GM21528 (cell line): ENCODE data around the gene ADAMTS17.
"Not testable (repeated sequence)": the region's sequence is repeated elsewhere in the genome, so short reads cannot be mapped to it uniquely, and the experiment has no call there.

ENCODE experiments used
- ATAC-seq: cut with Tn5 transposase; IDR thresholded peaks from one replicate; pipeline ENCODE4 v1.9.1; 2021; ENCODE audit warnings: mild to moderate bottlenecking, moderate library complexity; ENCODE audit not compliant: unreplicated experiment, low FRiP score

ADAMTS17 gene

DNA sequence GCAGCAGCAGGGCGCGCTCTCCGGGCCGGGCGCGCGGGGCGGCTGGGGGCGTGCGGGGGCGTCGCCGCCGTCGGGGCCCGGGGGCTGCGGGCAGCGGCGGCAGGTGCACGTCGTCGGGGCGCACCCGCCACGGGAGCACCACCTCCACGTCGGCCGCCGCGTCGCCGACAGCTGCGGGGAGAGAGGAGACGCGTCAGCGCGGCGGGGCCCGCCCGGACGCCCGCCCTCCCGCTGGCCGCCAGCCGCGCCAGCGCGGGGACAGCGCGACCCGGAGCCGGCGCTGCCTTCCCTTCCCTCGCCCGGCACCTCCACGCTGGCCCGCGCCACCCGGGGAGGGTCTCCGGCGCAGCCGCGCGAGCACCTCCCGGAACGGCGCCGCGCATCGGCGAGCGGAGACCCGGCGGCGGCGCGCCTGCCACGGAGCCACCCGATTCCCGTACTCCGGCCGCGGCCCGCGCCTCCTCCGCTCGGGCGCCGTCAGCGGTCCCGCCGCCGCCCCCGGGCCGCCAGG, 481 bp downstream of the ADAMTS17 start:
- peak; percentile 13 for ATAC-seq

DNA sequence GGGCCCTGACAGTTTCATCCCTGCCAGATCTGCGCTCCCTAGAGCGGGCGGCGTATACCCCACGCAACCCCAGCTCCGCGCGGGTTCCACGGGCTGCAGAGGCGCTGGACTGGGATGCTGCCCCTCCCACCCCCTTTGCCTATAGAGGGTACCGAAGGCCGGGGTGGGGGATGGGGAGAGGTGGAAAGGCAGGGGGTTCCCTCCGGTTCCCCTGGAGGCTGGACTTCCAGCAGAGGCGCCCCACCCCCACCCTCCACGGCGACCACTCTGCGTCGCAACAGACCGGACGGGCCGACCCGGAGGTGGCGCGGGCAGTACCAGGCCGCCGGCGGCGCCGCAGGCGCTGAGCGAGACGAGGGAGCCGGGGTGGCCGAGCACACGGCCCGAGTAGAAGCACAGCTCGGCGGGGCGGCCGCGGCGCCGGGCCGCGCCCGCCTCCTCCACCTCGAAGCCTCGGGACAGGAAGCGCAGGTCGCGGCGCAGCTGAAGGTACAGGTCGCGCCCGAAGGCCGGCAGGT, 995 bp downstream of the ADAMTS17 start:
- no peak for ATAC-seq

DNA sequence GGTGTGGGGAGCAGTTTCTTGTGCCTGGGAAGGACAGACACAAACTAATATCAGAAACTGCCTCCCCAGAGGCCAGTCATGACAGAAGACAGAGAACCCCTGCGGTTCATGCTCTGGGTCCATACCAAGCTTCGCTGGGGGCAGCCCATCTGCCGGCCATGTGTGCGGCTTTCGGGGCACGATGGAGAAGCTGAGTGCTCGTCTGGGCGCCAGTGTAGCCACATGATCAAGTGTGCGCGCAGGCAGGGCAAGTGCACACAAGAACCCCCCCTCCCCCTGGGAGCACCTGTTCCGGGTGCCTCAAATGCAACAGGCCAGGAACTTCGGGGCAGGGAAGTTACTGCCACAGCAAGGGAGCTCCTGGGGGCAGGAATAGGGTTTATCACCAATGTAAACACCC, 1.8 kb downstream of the ADAMTS17 start:
- no peak for ATAC-seq

DNA sequence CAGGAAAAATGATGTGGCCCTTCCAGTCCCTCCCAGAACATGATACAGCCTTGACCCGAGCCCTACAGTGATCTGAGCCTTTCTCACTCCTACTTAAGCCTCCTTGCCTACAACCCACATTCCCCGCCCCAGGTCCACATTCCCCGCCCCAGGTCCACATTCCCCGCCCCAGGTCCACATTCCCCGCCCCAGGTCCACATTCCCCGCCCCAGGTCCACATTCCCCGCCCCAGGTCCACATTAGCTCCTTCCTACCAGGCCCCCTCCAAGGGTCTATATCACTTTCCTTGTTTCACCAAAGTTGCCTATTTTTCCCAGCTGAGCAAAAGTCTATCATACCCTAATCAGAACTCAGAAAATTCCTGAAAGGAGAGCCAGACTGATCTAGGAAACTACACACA, 2.3 kb downstream of the ADAMTS17 start:
- ATAC-seq = not testable (repeated sequence)

DNA sequence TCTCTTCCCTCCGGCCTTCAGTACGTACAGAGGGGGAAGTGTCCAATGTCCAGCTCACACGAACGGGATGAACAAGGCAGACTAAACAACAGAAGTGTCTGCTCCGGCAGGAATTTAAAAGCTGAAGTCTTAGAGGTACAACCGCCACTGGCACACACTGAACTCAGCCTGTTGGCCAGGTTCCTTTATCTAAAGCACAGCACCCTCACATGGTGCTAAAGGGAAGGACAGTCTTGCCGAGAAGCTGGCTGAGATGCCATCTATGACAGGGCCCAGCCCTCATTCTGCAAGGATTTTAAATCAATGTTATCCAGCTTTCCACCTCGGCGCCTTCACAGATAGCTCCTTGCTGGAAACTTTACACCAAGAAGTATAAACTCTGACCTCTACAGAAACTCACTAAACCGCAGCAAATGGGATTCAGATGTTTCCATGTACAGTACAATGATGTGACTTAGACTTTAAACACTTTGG, 2.8 kb downstream of the ADAMTS17 start:
- ATAC-seq = no peak

DNA sequence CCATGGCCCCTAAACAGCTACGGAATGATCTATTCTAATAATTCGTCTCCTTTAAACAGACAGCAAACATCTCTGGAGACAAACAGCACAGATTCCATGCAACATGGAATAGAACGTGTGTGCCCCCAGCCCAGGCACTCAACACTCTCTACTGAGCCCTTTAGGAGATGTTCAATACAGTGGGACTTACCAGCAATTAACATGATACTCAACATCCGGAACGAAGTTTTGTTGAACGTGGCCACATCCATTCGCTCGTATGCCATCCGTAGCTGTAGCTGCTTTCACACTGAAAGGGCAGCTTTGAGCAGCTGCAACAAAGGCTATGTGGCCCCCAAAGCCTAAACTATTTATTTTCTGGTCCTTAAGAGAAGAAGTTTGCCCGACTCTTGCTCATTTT, 3.5 kb downstream of the ADAMTS17 start:
- ATAC-seq = no peak

DNA sequence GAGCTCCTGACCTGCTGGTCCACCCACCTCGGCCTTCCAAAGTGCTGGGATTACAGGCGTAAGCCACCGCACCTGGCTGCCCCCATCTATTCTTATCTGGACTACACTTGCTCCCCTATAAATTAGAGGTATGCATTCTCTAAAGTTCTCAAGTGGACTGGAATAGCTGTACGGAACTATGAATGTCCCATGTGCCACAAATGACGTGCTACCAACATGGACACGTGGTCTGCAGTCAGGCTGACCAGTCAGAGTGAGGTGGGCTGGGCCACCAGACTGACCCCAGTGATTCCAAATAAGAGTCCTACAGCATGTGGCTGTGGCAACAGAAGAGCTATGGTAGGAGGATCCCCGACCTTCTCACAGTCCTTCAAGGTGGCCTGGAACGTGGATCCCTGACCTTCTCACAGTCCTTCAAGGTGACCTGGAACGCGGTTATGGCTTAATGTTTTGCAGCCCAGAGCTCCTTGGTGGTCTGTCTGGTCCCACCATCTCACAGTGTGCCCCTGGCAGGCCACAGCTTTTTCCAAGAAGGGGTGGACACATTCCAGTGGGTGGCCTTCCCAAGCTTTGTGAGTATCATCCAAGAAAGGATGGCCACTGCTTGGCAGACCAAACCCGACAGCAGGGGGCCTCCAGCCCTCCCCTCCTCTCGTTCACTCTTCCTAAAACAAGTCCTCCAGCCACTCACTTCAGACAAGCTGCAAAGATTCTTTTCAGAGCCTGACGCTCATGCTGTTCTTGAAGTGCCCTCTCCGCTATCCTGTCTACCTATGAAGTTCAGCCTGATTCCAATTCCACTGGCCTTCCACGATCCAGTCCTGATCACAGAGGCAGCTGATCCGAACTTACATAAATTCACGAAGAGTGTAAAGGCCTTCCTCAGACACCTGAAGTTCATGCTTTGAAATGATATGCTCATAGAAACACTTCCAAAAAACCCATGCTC, 4.4 kb downstream of the ADAMTS17 start:
- no peak for ATAC-seq

DNA sequence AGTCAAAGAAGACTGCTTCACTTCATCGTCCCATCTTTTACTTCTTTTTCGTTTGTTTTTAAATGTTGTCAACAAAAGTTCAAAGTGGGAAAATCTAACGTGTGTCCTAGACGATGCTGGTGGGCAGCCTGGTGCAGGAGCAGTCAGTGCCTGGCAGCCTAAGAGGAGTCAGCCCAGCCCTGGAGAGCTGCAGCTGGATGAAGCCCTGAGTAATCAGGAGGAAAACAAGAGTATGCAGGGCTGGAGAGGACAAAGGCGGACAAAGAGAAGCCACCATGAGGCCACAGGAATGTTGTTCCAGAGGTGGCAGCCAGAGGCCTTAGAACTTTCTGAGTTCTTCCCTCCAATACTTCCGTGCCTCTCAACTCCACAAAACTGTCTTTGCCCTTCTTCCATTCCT, 5.7 kb downstream of the ADAMTS17 start:
- no peak for ATAC-seq

DNA sequence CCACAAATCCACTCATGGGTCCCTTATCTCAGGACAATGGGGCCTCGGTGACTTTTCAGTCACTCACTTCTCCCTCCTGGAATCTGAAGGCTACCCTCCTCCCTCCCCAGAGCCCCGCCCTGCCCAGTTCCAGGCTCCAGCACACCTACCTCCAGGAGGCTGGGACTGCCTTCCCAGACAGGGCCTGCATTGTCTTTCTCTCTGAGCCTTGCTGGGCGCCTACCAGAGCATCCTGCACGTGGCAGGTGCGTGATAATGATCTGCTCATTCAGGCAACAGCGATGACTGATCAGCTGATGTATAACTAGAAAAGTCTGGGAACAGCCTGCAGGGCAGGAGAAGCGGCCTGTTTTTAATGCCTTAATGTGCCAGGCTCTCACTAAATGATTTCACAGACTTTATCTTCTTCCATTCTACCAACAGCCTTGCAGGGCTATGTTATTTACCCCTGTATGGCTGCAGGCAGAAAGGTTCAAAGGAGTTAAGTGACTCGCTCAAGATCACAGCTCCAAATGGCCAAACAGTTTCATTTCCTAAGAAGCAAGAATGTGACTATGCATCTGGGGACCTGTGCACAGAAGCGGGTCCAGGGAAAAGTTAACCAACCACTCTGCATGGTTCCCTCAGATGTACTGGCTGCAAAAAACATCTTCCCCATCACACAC, 6.3 kb downstream of the ADAMTS17 start:
- no peak for ATAC-seq

DNA sequence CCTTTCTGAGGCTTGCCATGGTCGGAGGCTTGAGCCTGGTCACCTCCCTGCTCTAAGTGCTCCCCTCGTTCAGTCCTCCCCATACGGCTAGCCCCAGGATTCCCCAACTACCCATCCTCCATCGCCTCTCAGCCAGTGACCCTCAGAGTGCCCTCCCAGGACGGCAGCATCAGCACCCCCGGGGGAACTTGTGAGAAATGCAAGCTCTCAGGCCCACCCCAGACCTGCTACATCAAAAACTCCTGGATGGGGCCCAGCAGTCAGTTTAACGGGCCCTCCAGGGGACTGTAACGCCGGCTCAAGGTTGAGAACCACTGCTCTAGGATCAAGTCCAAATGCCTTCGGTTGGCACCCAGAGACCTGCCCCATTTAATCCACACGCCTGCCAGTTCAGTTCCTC, 6.9 kb downstream of the ADAMTS17 start:
- ATAC-seq = no peak

DNA sequence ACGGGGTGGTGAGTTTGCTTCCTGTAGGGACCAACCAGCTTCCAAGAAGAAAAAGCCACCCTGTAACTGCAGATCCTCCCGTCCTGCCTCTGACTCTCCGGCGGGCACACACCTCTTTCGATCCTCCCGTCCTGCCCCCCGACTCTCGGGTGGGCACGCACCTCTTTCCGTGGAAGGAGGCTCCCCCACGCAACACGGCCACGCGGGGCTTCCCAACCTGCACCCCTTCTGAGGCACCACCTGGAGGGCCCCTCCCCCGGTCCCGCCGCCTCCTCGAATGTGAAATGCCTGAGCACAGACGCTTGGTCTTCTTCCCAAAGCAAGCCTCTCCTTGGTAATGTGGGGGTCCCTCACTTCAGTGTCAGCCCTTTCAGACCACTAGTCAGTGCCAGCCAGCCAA, 7.3 kb downstream of the ADAMTS17 start:
- no peak for ATAC-seq

DNA sequence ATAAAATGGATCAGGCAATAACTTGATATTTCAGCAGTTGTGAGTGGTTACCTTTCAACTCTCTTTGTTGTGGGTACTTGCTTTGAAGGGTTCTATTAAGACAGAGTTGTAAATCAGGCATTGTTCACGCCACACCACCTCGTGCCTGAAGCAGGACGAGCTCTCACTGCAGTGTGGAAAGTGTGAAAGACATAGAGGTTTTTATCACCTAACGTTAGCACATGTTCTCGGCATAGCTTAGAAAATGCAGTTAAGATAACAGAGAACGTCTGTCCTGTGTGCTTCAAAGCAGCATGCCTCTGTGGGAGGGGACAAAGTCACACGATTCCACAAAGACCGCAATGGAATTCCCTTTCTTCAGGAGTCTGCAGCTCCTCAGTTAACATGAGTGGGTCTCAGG, 7.8 kb downstream of the ADAMTS17 start:
- ATAC-seq = no peak

DNA sequence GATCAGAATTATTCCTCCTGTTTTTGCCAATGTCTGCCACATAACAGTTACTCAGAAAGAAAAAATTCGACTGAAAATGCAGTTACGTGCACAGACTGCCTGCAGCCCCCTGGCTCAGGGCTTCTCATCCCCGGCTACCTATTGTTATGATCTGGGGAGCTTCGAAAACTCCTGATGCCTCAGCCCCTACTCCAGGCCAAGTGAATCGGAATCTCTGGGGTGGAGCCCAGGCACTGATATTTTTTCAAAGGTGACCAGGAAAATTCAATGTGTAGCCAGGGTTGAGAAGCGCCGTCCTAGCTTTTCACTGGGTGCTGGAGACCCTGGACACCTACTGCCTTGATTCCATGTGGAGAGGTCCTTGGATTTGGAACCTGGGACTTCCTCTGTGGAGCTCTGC, 8.5 kb downstream of the ADAMTS17 start:
- ATAC-seq = no peak

DNA sequence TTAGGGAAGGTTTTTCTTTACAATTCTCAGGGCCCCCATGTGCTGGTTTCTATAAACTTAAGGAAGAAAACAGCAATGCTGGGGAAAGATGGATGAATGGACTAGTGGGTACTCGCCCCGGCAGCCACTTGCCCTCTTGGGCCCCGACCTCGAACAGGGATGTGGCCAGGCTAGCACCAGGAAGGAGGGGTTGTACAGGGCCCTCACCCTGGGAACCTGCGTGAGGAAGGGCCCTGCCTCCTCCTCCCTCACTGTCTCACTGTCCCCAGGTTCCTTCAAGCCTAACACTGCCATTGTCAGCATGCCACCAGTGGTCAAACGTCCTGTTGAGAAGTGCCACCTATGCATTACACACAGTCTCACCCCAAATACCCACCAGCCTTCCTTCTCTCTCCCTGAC, 9.1 kb downstream of the ADAMTS17 start:
- ATAC-seq = no peak

DNA sequence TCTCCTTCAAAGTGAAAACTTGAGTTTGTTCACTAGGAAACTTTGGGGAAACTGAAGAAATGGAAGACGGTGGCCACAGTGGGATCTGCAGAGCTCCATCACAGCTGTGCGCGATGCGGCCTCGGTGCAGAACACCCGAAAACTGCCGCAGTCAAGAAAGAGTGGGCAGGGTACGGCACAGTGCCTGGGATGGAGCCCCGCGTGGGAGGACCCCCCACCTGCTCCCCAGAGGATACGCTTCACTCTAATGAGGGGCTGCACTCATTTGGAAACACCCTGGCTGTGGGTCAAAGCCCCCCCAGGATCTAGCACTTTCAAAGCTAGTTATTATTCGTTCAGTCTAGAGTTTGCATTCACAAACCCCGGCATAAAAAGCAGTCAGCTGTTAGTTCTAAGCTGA, 9.5 kb downstream of the ADAMTS17 start:
- no peak for ATAC-seq

DNA sequence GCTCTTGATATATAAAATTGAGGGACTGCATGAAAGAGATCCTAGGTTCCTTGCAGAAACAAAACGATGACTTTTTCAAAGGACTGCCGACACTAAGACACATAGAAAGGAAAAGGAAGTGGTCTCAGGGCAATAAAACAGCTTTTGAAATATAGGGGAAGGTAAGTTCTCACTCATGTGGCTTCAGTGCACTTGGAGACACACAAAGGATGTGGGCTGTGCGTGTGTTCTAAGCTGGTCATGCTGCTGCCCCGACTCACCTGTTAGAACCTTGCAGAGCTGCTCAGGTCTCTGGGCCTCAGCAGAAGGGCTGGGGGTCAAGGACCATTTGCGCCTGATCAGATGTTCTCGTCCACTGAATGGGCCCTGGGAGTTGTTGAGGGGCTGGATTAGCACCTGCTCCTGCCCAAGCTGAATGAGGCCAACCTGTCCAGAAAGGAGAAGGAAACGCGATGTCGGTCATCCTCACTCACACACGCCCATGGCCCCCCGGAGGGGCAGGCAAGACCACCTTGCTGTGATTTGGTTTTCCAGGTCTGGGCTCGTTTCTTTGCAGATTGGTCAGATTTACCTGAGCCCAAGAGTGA, 11.1 kb downstream of the ADAMTS17 start:
- ATAC-seq = no peak

DNA sequence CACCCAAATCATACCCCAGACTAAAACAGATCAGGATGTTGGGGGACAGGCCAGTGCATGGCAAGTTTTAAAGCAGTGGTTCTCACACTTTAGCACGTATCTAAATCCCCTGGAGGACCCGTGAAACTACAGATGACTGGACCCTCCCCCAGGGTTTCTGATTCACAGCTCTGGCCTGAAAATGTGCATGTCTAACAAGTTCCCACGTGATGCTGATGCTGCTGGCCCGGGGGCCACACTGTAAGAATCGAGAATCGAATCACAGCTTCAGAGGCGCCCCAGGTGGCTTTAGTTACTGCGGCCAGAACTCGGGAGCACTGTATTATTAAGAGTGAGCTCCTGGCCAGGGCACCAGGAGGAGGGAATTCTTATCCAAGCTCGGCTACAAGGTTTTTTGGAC, 11.6 kb downstream of the ADAMTS17 start:
- ATAC-seq = no peak

DNA sequence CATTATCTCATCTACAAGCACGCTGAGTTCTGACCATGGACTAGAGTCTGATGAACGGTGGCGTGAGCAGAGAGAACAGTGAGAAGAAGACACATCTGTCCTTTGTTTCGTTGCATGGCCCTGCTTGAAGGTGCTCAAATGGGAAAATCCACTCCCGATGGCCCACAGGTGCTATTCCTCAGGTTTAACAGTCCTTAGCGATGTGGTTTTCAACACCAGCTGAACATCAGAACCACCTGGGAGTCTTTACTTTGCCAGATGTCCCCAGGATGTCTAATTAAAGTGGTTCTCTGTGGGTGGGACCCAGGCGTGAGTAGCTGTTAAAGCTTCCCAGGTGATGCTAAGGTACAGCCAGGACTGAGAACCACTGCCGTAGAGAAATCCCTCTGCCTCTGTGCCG, 13.0 kb downstream of the ADAMTS17 start:
- ATAC-seq = no peak

DNA sequence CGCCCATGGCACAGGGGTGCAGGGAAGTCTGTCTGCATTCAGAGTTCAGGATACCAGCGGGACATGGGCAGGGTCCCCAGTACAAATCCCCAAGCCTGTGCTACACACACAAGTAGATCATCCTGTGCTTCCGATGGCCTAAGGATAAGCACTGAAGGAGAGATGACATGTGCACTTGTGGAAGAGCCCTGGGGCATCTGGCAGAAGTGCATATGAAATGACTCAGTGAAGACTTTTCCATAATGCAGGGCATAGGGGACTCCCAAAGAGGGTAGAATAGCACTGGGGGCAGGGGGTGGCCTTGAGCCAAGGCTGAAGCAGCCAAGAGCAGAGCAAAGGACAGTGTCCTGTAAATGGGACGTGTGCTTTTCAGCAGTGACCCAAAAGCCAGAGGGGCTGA, 22.9 kb downstream of the ADAMTS17 start:
- no peak for ATAC-seq

DNA sequence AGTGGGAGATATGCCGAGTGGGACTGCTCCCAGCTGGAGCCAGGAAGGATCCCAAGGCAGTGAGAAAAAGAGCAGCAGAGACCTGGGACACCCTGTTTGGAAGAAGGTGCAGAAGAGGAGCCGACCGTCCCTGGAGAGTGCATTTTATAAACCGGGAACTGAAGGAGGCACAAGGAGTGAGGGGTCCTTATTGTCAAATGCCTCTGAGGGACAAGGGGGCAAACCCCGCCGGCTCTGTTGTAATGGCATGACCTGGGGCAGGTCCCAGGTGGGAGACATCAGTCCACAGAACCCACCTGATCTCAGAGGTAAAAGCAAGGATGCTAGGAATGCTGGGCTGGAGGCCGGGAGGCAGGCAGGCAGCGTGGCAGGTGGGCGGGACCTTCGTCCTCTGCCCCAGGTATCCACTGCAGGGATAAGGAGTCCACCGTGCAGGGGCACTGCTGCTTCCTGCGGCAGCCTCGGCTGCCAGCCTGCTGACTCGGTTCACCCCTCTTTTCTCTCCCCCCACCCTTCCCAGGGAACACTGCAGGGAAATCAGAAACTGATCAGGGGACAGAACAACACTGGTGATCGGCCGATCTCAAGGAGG, 26.9 kb downstream of the ADAMTS17 start:
- no peak for ATAC-seq
